Uterus (tissue), 4 donors: ENCODE data around the gene NUDT3. TPM values are rescaled to one million over a fixed set of nuclear protein-coding genes. Genes with fewer than 3 reads are reported as not detected.

Source experiments
- DNase-seq, 2 donors: peaks; one replicate each; pipeline ENCODE4 v3.0.0-alpha.2; 2019 to 2020
- H3K27ac ChIP-seq, 2 donors: fragments of 200-600 bp; sonication (generic); 1 replicate in 1 of 2; 2 replicates in 1 of 2; pipeline ENCODE4 v1.5.1; 2016 to 2018
- H3K27me3 ChIP-seq, 2 donors: fragments of 200-600 bp; sonication (generic); one replicate each; pipeline ENCODE4 v1.5.1; 2018 to 2019; ENCODE audit warnings: control low read depth in 1 of 2
- H3K36me3 ChIP-seq, 2 donors: fragments of 200-600 bp; sonication (generic); one replicate each; pipeline ENCODE4 v1.5.1; 2019; ENCODE audit warnings: control low read depth in 1 of 2
- H3K4me1 ChIP-seq, 2 donors: fragments of 200-600 bp; sonication (generic); one replicate each; pipeline ENCODE4 v1.5.1; 2018 to 2019; ENCODE audit warnings: control low read depth in 1 of 2
- H3K4me3 ChIP-seq, 2 donors: fragments of 200-600 bp; sonication (generic); 1 replicate in 1 of 2; 2 replicates in 1 of 2; pipeline ENCODE4 v1.5.1; 2018 to 2019; ENCODE audit warnings: mild to moderate bottlenecking in 1 of 2
- H3K9me3 ChIP-seq, 2 donors: fragments of 200-600 bp; sonication (generic); one replicate each; pipeline ENCODE4 v1.5.1; 2019; ENCODE audit warnings: control low read depth in 1 of 2
- POLR2A ChIP-seq, 2 donors: fragments of 450-650 bp; IDR thresholded peaks; one replicate each; pipeline ENCODE4 v1.6.1; 2016; ENCODE audit warnings: antibody characterized with exemption in 2 of 2, mild to moderate bottlenecking in 1 of 2, moderate library complexity in 1 of 2
- intact Hi-C: fragments of 100-400 bp; cut with DNase I; formaldehyde crosslinking; loops from one replicate; pipeline ENCODE4 v1.15.1; 2023; ENCODE audit warnings: low total_unique reads
- total RNA-seq, 4 donors: library from RNA; depleted of rRNA in 3 of 4; stranded (reverse); fragments of >200 nt in 3 of 4; gene quantifications; one replicate each; pipeline versions ENCODE4 v1.1.0 to v1.2.4, GENCODE V29; 2014 to 2023
- TF ChIP-seq, protein P1 (sequence below), 4 experiments: fragments of 200-600 bp in 2 of 4; fragments of 450-650 bp in 2 of 4; sonication (generic) in 2 of 4; IDR thresholded peaks; one replicate each; pipeline ENCODE4 v1.5.1; 2016 to 2019; ENCODE audit warnings: antibody characterized with exemption in 4 of 4, mild to moderate bottlenecking in 2 of 4, moderate library complexity in 1 of 4
- donor health status: DM: yes; HTN: yes; CAD: no.

NUDT3 gene
- total RNA-seq, 4 donors from 2014 or later: 15.6 to 58.8 (median 38.2) TPM

DNA sequence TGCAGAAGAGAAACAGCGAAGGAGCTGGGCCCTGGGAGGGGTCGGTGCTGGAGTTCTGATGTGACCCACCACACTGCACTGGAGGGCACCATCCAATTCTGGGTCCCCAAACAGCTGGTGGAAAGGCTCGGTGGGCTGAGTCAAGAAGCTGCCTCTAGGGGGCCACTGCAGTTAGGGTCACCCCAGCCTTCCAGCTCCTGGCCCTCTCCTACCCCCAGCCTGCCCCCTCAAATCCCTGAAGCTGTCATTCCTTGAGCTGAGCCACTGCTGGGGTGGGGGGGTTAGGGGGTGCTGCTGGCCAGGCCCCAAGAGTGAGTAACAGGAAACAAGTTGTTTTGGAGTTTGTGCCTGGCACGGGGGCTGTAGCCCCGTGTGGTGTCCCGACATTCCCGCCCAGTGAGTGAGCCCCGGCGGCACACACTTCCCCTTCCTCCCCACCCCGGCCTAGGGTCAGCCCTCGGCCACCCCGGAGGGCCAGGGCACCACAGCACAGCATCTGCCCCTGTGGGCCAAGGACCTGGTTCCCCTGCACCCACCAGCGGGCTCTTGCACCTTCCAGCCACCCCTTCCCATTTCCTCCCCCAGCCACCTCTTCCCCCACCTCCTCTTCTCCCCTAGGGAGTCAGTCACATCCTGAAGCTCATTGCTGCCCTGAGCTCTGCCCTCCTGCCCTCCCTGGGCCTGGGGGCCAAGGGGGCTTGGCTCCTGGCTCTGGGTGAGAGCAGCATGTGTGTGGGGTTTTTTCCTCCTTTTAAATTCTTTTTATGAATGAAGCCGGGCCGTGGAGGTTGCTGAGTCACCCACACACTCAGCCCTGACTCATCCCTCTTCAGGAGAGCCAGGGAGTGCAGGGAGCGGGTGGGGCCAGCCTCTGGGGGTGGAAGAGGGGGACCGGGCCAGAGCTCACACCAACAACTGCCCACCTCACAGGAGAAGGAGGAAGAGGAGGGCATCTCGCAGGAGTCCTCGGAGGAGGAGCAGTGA lies 148.3 kb downstream of the NUDT3 start:
- Histone ChIP-seq H3K36me3 (no peaks in the 10 kb centered on the region), H3K4me1 (peaks cover 8 to 11% of the 10 kb centered on the region in 2 donors), H3K27me3 (no peaks in the 10 kb centered on the region), H3K4me3 (no peak overlapping the region), H3K9me3 (no peaks in the 10 kb centered on the region), H3K27ac (peak overlapping the region in 1 of 2 donors; percentile 77)
- intact Hi-C loops: no loop called here
- TF ChIP-seq, protein P1, sequence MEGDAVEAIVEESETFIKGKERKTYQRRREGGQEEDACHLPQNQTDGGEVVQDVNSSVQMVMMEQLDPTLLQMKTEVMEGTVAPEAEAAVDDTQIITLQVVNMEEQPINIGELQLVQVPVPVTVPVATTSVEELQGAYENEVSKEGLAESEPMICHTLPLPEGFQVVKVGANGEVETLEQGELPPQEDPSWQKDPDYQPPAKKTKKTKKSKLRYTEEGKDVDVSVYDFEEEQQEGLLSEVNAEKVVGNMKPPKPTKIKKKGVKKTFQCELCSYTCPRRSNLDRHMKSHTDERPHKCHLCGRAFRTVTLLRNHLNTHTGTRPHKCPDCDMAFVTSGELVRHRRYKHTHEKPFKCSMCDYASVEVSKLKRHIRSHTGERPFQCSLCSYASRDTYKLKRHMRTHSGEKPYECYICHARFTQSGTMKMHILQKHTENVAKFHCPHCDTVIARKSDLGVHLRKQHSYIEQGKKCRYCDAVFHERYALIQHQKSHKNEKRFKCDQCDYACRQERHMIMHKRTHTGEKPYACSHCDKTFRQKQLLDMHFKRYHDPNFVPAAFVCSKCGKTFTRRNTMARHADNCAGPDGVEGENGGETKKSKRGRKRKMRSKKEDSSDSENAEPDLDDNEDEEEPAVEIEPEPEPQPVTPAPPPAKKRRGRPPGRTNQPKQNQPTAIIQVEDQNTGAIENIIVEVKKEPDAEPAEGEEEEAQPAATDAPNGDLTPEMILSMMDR (IDR thresholded peaks at IDR 0.05): peak in 2 of 4 experiments; percentile 6 to 17
- TF ChIP-seq POLR2A (IDR thresholded peaks at IDR 0.05): no peak
- DNase-seq: peak; percentile 79 to 88

DNA sequence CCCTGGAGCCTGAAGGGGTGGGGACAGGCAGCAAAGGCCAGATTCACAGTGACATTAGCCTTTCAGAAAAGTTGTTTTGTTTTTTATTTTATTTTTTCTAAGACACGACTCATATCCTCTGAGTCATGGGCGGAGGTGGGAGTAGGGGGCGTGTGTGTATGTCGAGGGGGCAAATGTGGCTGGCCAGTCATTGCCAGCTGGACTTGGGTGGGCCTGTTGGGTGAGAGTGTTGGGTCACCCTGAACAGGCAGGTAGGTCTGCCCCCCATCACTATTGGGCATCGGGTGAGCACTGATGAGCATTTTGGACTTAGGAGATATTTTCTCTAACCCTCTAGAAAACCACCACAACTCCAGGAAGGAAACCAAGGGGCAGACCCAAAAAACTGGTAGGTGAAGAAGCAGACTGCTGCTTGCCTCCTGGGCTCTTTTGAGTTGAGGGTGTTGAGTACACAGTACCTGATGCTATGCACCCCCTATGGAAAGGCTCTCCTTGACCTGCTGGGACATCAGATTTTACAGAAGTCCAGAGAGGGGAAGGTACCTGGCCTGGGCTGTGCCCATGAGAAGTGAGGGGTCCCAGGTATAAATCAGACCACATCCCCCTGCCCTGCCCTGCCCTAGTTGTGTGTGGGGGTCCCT lies 149.2 kb downstream of the NUDT3 start:
- Histone ChIP-seq H3K27ac (peak overlapping the region in 1 of 2 donors; percentile 77), H3K9me3 (no peaks in the 10 kb centered on the region), H3K4me1 (peaks cover 8 to 11% of the 10 kb centered on the region in 2 donors), H3K36me3 (no peaks in the 10 kb centered on the region), H3K4me3 (no peak overlapping the region), H3K27me3 (no peaks in the 10 kb centered on the region)
- no peak for DNase-seq
- intact Hi-C loops: no loop called here
- TF ChIP-seq POLR2A (IDR thresholded peaks at IDR 0.05): no peak
- TF ChIP-seq, protein P1 (IDR thresholded peaks at IDR 0.05): no peak

DNA sequence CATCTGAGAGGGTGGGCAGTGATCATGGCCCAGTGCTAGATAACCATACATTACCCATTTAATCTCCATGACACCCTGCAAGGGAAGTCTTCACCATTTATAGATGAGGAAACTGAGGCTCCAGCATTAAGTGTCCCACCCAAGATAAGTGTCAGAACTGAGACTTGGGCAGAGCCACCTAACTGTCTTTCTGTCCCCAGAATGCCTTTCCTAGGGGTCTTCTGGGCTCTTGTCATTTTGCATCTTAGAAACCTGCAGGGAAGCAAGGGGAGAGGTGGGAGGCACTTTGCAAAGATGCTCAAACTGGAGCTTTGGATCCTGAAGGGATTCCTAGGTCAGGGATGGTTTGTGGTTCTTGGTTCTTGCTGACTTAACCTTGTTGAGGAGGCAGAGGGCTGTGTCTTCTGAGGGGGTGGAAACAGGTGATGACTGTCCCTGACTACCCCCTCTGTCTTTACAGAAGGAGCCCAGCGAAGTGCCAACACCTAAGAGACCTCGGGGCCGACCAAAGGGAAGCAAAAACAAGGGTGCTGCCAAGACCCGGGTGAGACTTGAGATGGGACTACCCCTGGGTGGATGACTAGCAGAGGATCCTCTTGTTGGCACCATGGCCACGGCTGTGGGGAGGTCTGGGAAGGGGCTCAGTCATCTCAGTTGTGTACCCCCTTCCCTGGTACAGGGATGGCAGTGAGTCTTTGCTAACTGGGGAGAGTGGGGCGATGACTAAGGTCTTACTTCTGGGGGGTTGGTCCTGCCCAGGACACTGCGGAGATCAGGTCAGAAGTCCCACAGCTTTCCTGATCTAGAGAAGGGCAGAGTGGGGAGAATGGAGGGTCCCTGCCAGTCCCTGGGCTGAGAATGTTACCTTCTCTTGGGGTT lies 150.0 kb downstream of the NUDT3 start:
- Histone ChIP-seq H3K27ac (no peak overlapping the region), H3K27me3 (no peaks in the 10 kb centered on the region), H3K9me3 (no peaks in the 10 kb centered on the region), H3K4me3 (no peak overlapping the region), H3K4me1 (peaks cover 11 to 14% of the 10 kb centered on the region in 2 donors), H3K36me3 (no peaks in the 10 kb centered on the region)
- intact Hi-C loops: no loop called here
- peak in 1 of 2 donors; percentile 13 for DNase-seq
- TF ChIP-seq, protein P1 (IDR thresholded peaks at IDR 0.05): no peak
- no peak for TF ChIP-seq POLR2A (IDR thresholded peaks at IDR 0.05)

DNA sequence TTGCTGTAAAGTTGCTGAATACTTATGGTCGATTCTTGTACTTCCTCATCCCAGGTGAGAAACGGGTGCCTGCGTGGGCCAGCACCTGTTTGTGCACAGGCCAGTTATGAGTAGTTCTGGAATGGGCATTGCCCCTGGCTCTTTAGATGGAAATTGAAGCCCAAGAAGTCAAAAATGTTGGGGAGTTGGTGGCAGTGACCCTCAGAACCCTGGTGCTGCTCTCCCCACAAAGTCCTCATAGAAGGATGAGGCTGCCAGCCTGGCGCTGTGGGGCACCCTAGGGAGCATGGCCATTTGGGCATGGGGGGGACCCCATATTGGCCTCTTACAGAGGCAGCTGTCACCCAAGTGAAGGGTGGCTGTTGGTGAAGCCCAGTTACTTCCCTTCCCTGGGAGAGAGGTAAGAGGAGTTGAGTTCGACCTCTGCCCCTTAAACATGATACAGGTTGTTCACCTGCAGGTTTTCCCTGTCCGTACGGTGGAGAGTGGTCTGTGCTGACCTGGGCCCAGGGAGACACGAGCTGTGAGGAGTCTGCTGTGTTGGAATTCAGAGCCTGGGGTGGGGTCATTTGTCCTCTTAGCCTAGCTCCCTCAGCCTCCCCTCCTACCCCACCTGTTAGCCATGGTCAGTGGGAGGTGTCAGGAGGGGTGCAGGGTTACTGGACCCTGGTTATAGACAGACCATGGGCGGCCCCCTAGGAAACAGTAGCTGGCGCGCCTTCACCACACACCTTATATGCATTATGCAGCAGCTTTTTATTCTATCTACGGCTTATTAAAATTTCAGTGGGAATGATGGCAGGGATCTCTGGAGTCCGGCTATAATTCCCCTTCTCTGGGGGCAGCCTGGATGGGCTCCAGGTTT lies 150.9 kb downstream of the NUDT3 start:
- no peak overlapping the region for H3K27ac ChIP-seq
- TF ChIP-seq POLR2A (IDR thresholded peaks at IDR 0.05): no peak
- TF ChIP-seq, protein P1 (IDR thresholded peaks at IDR 0.05): no peak
- no peak overlapping the region for H3K4me3 ChIP-seq
- no peaks in the 10 kb centered on the region for H3K27me3 ChIP-seq
- no peaks in the 10 kb centered on the region for H3K9me3 ChIP-seq
- no peaks in the 10 kb centered on the region for H3K36me3 ChIP-seq
- intact Hi-C loops: no loop called here
- DNase-seq: peak in 1 of 2 donors; percentile 5
- H3K4me1 ChIP-seq: peaks cover 11 to 14% of the 10 kb centered on the region in 2 donors
